ENCODE results near the gene ATP2A1. TPM values are rescaled to one million over a fixed set of nuclear protein-coding genes. Genes with fewer than 3 reads are reported as not detected.

Gene ATP2A1
- total and polyA plus RNA-seq, 2 experiments from 2014 or later: 2.6 TPM

DNA sequence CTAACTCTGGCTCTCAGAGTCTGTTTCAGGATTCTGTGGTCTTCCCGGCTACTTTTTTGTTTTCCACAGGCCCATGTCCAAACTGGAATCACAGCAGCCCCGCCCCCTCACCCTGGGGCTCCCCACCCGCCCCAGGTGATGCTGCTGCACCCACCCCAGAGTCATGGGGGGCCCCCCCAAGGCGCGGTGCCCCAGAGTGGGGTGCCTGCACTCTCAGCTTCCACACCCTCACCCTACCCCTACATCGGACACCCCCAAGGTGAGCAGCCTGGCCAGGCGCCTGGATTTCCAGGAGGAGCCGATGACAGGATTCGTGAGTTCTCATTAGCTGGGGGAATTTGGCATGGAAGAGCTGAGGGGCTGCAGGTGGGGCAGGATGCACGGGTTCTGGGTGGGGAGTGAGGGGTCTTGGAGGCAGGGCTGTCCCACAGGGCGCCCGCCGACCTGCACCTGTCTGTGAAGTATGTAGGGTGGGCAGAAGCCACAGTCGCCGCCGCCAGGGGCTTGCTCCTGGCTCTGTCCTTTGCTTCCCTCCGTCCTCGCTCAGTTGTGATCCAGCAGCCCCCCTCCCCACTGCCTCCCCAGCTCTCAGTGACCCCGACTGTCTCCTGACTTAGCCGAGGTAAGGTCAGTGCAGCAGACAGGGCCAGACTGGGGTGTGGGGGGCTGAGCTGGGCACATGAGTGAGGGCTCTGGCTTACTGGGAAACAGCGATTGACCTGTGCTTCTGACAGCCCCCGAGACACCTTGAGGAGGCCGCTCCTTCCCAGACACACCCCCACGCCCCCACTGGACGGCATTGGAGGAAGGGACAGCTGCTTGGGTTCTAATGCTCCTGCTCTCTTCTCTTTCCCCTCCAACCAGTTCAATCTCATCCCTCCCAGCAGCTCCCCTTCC, 42.2 kb upstream of the ATP2A1 start:
- TF ChIP-seq, protein P1, sequence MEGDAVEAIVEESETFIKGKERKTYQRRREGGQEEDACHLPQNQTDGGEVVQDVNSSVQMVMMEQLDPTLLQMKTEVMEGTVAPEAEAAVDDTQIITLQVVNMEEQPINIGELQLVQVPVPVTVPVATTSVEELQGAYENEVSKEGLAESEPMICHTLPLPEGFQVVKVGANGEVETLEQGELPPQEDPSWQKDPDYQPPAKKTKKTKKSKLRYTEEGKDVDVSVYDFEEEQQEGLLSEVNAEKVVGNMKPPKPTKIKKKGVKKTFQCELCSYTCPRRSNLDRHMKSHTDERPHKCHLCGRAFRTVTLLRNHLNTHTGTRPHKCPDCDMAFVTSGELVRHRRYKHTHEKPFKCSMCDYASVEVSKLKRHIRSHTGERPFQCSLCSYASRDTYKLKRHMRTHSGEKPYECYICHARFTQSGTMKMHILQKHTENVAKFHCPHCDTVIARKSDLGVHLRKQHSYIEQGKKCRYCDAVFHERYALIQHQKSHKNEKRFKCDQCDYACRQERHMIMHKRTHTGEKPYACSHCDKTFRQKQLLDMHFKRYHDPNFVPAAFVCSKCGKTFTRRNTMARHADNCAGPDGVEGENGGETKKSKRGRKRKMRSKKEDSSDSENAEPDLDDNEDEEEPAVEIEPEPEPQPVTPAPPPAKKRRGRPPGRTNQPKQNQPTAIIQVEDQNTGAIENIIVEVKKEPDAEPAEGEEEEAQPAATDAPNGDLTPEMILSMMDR (IDR thresholded peaks at IDR 0.05; ENCODE audit: low read depth, low read length): no peak
- H3K9me3 ChIP-seq (ENCODE audit: low read depth): no peaks in the 10 kb centered on the region
- H3K27ac ChIP-seq: no peak overlapping the region
- no peak for DNase-seq (ENCODE audit: low read depth in 1 of 2, low spot score in 1 of 2)
- no peak overlapping the region for H3K4me3 ChIP-seq
- H3K27me3 ChIP-seq: no peaks in the 10 kb centered on the region
- peaks cover 62% of the 10 kb centered on the region for H3K36me3 ChIP-seq
- H3K4me1 ChIP-seq (ENCODE audit: low read depth): no peaks in the 10 kb centered on the region

DNA sequence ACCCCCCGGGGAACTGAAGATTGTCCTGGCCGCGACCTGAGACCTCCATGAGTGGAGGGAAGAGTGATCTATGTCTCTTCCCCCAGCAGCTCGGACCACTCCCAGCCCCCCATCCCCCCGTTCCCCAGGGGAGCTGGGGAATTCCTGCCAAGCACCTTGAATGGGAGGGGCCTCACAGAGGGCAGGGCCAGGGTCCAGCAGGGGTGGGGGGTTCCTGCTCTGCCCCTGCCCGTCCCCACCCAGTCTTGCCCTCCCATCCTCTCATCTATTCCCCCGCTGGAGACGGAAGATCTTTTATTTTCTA, 41.6 kb upstream of the ATP2A1 start:
- no peaks in the 10 kb centered on the region for H3K27me3 ChIP-seq
- TF ChIP-seq, protein P1 (IDR thresholded peaks at IDR 0.05; ENCODE audit: low read depth, low read length): no peak
- no peak overlapping the region for H3K4me3 ChIP-seq
- peaks cover 58% of the 10 kb centered on the region for H3K36me3 ChIP-seq
- no peaks in the 10 kb centered on the region for H3K4me1 ChIP-seq (ENCODE audit: low read depth)
- H3K9me3 ChIP-seq (ENCODE audit: low read depth): no peaks in the 10 kb centered on the region
- no peak overlapping the region for H3K27ac ChIP-seq
- DNase-seq (ENCODE audit: low read depth in 1 of 2, low spot score in 1 of 2): no peak

DNA sequence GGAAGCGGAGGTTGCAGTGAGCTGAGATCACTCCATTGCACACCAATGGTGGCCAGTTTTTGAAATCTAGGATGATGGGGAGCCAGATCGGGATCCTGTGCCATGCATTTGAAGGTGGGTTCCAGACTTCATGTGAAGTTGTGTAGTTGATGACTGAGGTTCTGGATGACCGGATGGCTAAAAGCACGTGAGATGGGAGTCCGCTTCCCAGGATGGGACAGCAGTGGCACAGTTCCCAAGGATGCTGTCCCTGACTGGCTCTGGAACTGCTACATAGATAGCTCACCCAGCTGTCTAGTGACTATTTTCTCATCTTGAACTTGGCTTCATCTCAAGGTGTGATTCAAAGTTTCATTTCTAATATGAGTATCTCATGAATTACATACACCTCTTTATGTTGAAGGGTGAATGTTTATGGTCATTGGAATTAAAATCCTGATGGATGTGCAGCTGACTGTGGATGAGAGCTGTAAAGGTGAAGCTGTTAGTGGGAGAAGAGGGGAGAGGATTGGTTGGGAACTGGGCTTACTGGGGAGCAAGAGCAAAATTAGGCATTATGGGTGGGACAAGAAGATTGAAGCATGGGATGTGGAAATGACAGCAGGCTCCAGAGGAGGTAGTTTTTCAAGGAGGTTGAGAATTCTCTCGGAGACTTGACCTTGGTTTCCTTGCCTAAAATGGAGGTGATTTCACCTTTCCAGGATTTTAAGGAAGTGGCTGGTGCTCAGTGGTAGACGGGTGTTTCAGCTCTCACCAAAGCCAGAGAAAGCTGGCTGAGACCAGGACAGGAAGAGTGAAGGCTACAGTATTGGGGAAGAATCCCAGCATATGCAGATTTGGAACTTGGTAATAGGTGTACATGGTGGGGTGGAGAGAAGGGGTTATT, 40.4 kb upstream of the ATP2A1 start:
- Histone ChIP-seq H3K27ac (no peak overlapping the region), H3K4me1 (ENCODE audit: low read depth) (no peaks in the 10 kb centered on the region), H3K4me3 (no peak overlapping the region), H3K27me3 (no peaks in the 10 kb centered on the region), H3K36me3 (peaks cover 57% of the 10 kb centered on the region), H3K9me3 (ENCODE audit: low read depth) (no peaks in the 10 kb centered on the region)
- TF ChIP-seq, protein P1 (IDR thresholded peaks at IDR 0.05; ENCODE audit: low read depth, low read length): no peak
- DNase-seq (ENCODE audit: low read depth in 1 of 2, low spot score in 1 of 2): no peak

DNA sequence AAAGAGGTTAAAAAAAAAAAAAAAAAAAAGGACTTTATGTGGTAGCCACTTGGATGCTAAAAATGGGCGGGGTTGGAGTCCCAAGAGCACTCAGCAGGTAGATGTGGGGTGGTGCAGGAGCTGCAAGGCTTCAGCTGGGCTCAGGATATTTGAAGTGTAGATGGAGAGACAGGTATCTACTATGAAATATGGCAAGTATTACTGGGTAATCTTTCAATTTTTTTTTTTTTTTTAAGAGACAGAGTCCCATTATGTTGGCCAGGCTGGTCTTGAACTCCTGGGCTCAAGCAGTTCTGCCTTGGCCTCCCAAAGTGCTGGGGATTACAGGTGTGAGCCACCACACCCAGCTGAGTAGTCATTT, 39.8 kb upstream of the ATP2A1 start:
- Histone ChIP-seq H3K27me3 (no peaks in the 10 kb centered on the region), H3K27ac (no peak overlapping the region), H3K4me3 (no peak overlapping the region), H3K9me3 (ENCODE audit: low read depth) (no peaks in the 10 kb centered on the region), H3K36me3 (peaks cover 57% of the 10 kb centered on the region), H3K4me1 (ENCODE audit: low read depth) (no peaks in the 10 kb centered on the region)
- DNase-seq (ENCODE audit: low read depth in 1 of 2, low spot score in 1 of 2): no peak
- TF ChIP-seq, protein P1 (IDR thresholded peaks at IDR 0.05; ENCODE audit: low read depth, low read length): no peak

DNA sequence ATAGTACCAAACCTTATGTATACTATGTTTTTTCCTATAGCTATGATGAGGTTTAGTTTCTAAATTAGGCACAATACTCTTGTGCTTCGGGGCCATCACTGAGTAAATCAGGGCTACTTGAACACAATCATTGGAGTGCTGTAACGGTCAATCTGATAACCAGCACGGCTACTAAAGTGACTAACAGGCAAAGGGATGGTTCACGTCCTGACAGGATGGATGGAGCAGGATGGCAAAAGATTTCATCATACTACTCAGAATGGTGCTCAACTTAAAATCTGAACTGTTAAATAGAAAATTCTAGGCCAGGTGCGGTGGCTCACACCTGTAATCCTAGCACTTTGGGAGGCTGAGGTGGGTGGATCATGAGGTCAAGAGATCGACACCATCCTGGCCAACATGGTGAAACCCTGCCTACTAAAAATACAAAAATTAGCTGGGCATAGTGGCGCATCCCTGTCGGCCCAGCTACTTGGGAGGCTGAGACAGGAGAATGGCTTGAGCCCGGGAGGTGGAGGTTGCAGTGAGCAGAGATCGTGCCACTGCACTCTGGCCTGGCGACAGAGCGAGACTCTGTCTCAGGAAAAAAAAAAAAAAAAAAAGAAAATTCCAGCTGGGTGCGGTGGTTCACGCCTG, 39.2 kb upstream of the ATP2A1 start:
- Histone ChIP-seq H3K27me3 (no peaks in the 10 kb centered on the region), H3K27ac (no peak overlapping the region), H3K9me3 (ENCODE audit: low read depth) (no peaks in the 10 kb centered on the region), H3K4me3 (no peak overlapping the region), H3K36me3 (peaks cover 57% of the 10 kb centered on the region), H3K4me1 (ENCODE audit: low read depth) (no peaks in the 10 kb centered on the region)
- TF ChIP-seq, protein P1 (IDR thresholded peaks at IDR 0.05; ENCODE audit: low read depth, low read length): no peak
- peak in 1 of 2 donors; percentile 14 for DNase-seq (ENCODE audit: low read depth in 1 of 2, low spot score in 1 of 2)

All from cardiac muscle cell (in vitro differentiated cells and primary cell).